Mucosa of gallbladder (tissue), 1 donor: ENCODE measurements around the gene ABHD13. TPM values are rescaled to one million over a fixed set of nuclear protein-coding genes. Genes with fewer than 3 reads are reported as not detected.

ENCODE experiments used
- DNase-seq: peaks from one replicate; pipeline ENCODE4 v3.0.0-alpha.2; 2020; ENCODE audit warnings: low spot score
- total RNA-seq: library from RNA; stranded (reverse); gene quantifications from one replicate; pipeline ENCODE4 v1.2.1, GENCODE V29; 2021
- donor health status: DM: no; HTN: no; CAD: no.

ABHD13 gene
- total RNA-seq, 1 donor from 2014 or later, result 8.7 TPM

- DNase-seq, result no peak
These were observed 64.9 kb downstream of the ABHD13 start for GRCh38 chr13:108283110-108283509.

Other genes starting within 250 kb of the ABHD13 start
- 9.8 TPM for gene LIG4, start 2.9 kb upstream of the ABHD13 start, total RNA-seq
- gene TNFSF13B, start 51.3 kb downstream of the ABHD13 start, total RNA-seq, result 7.2 TPM